Activated naive CD4-positive, alpha-beta T cell treated with anti-CD3 and anti-CD28 coated beads, Interleukin-2, amount 50 U/mL, for 72 hours (primary cell): Measurements from ENCODE around the gene NAPEPLD. TPM values are rescaled to one million over a fixed set of nuclear protein-coding genes. Genes with fewer than 3 reads are reported as not detected.
"Not testable (repeated sequence)": the region's sequence is repeated elsewhere in the genome, so short reads cannot be mapped to it uniquely, and the experiment has no call there.

Experiments used
- ATAC-seq, 2 donors: fragments of 150-1000 bp; cut with Tn5 transposase; 2 replicates each; pipeline ENCODE4 v1.10.0; 2021; ENCODE audit warnings: mild to moderate bottlenecking in 2 of 2, moderate library complexity in 2 of 2
- DNase-seq, 2 donors: peaks; one replicate each; pipeline ENCODE4 v3.0.0; 2021 to 2022; ENCODE audit warnings: low spot score in 2 of 2
- H3K27ac Mint-ChIP-seq, 2 donors: one replicate each; pipeline ENCODE4 v1.8.0; 2022; ENCODE audit warnings: mild to moderate bottlenecking in 2 of 2, mixed read lengths in 2 of 2
- H3K36me3 Mint-ChIP-seq, 2 donors: one replicate each; pipeline ENCODE4 v1.8.0; 2022; ENCODE audit warnings: mixed read lengths in 2 of 2
- H3K9me3 Mint-ChIP-seq, 2 donors: one replicate each; pipeline ENCODE4 v1.8.0; 2022; ENCODE audit warnings: mixed read lengths in 2 of 2
- total RNA-seq, 2 donors: library from RNA; stranded (reverse); gene quantifications; one replicate each; pipeline ENCODE4 v1.2.3, GENCODE V29; 2022

Gene NAPEPLD
- total RNA-seq, 2 donors from 2014 or later = 7.2 to 9.7 TPM

GRCh38 chr7:103063895-103064294 lies 85.0 kb downstream of the NAPEPLD start:
- H3K36me3 Mint-ChIP-seq = no peaks in the 10 kb centered on the region
- no peak overlapping the region for H3K27ac Mint-ChIP-seq
- no peak for ATAC-seq
- H3K9me3 Mint-ChIP-seq = no peaks in the 10 kb centered on the region
- DNase-seq = no peak

GRCh38 chr7:103059471-103059870 lies 89.4 kb downstream of the NAPEPLD start:
- H3K27ac Mint-ChIP-seq = no peak overlapping the region
- ATAC-seq = no peak
- H3K9me3 Mint-ChIP-seq = no peaks in the 10 kb centered on the region
- no peak for DNase-seq
- H3K36me3 Mint-ChIP-seq = no peaks in the 10 kb centered on the region

- Mint-ChIP-seq H3K9me3 (no peaks in the 10 kb centered on the region), H3K27ac (no peak overlapping the region), H3K36me3 (no peaks in the 10 kb centered on the region)
- ATAC-seq (no peak), DNase-seq (no peak)
Observed at GRCh38 chr7:103058122-103058521, 90.8 kb downstream of the NAPEPLD start.

- not testable (repeated sequence) for H3K9me3 Mint-ChIP-seq, H3K27ac Mint-ChIP-seq, DNase-seq, ATAC-seq, H3K36me3 Mint-ChIP-seq
Observed at GRCh38 chr7:103056006-103056405, 92.9 kb downstream of the NAPEPLD start.

- peaks cover 0 to 13% of the 10 kb centered on the region in 2 donors for H3K9me3 Mint-ChIP-seq
- ATAC-seq (no peak), DNase-seq (no peak)
- H3K27ac Mint-ChIP-seq = no peak overlapping the region
- peaks cover 0 to 12% of the 10 kb centered on the region in 2 donors for H3K36me3 Mint-ChIP-seq
Observed at GRCh38 chr7:103051519-103051918, 97.4 kb downstream of the NAPEPLD start.

Other genes with a start within 250 kb of the NAPEPLD start
- not detected for gene LRRC17, start 236.1 kb downstream of the NAPEPLD start, total RNA-seq
- gene FBXL13, start 74.3 kb downstream of the NAPEPLD start, total RNA-seq = under 1 TPM; 0.56 to 0.71 TPM
- 10 to 100 TPM; 33.4 to 43.5 TPM for gene ARMC10, start 74.0 kb downstream of the NAPEPLD start, total RNA-seq
- 10 to 100 TPM; 94.8 to 95.5 TPM for gene PMPCB, start 148.3 kb upstream of the NAPEPLD start, total RNA-seq
- 10 to 100 TPM; 37.6 to 39.4 TPM for gene DNAJC2, start 195.7 kb upstream of the NAPEPLD start, total RNA-seq
- gene PSMC2, start 198.5 kb upstream of the NAPEPLD start, total RNA-seq = 100 to 1,000 TPM; 121 to 138 TPM